Fibroblast of skin of left quadriceps (primary cell): ENCODE results near the gene GULP1.
"Not testable (repeated sequence)": the region's sequence is repeated elsewhere in the genome, so short reads cannot be mapped to it uniquely, and the experiment has no call there.

Experiments used
- DNase-seq, 2 experiments: peaks; one replicate each; pipeline ENCODE4 v3.0.0-alpha.2; 2013; ENCODE audit warnings: low read depth in 2 of 2

Gene GULP1

GRCh38 chr2:188292348-188293239 is 920 bp downstream of the GULP1 start:
- peak in 1 of 2 experiments; percentile 39 for DNase-seq

GRCh38 chr2:188293601-188294351 is 2.1 kb downstream of the GULP1 start:
- peak; percentile 56 to 61 for DNase-seq

GRCh38 chr2:188294352-188294926 is 2.8 kb downstream of the GULP1 start:
- no peak for DNase-seq

- DNase-seq: no peak
Observed at GRCh38 chr2:188295067-188295685, 3.5 kb downstream of the GULP1 start.

GRCh38 chr2:188297978-188298377 is 6.3 kb downstream of the GULP1 start:
- no peak for DNase-seq

- DNase-seq: not testable (repeated sequence)
Observed at GRCh38 chr2:188298937-188299371, 7.3 kb downstream of the GULP1 start.

GRCh38 chr2:188303363-188304031 is 11.8 kb downstream of the GULP1 start:
- peak in 1 of 2 experiments; percentile 48 for DNase-seq

- no peak for DNase-seq
Observed at GRCh38 chr2:188305271-188305670, 13.6 kb downstream of the GULP1 start.

GRCh38 chr2:188306271-188306670 is 14.6 kb downstream of the GULP1 start:
- DNase-seq: no peak

GRCh38 chr2:188307850-188308283 is 16.2 kb downstream of the GULP1 start:
- no peak for DNase-seq

- no peak for DNase-seq
Observed at GRCh38 chr2:188308483-188308882, 16.8 kb downstream of the GULP1 start.

- no peak for DNase-seq
Observed at GRCh38 chr2:188309364-188309763, 17.7 kb downstream of the GULP1 start.

- DNase-seq: no peak
Observed at GRCh38 chr2:188314314-188315054, 22.8 kb downstream of the GULP1 start.

- DNase-seq: no peak
Observed at GRCh38 chr2:188315750-188316149, 24.1 kb downstream of the GULP1 start.

- DNase-seq: no peak
Observed at GRCh38 chr2:188316342-188316741, 24.7 kb downstream of the GULP1 start.

- no peak for DNase-seq
Observed at GRCh38 chr2:188316791-188317423, 25.2 kb downstream of the GULP1 start.

- DNase-seq: no peak
Observed at GRCh38 chr2:188318161-188318749, 26.6 kb downstream of the GULP1 start.

- no peak for DNase-seq
Observed at GRCh38 chr2:188319838-188320237, 28.2 kb downstream of the GULP1 start.

- DNase-seq: no peak
Observed at GRCh38 chr2:188320861-188321260, 29.2 kb downstream of the GULP1 start.
